Brain microvascular endothelial cell (primary cell): ENCODE data around the gene RALGPS1.

ENCODE experiments used
- DNase-seq: peaks from one replicate; pipeline ENCODE4 v3.0.0-alpha.2; 2020
- H3K27ac ChIP-seq: fragments of 250-450 bp; sonication (Bioruptor Pico); 2 replicates; pipeline ENCODE4 v1.5.1; 2020; ENCODE audit warnings: mild to moderate bottlenecking, moderate library complexity
- H3K27me3 ChIP-seq: fragments of 250-450 bp; sonication (Bioruptor Pico); replicated peaks from 2 replicates; pipeline ENCODE4 v1.5.1; 2020; ENCODE audit warnings: mild to moderate bottlenecking
- H3K36me3 ChIP-seq: fragments of 250-450 bp; sonication (Bioruptor Pico); replicated peaks from 2 replicates; pipeline ENCODE4 v1.5.1; 2020; ENCODE audit warnings: mild to moderate bottlenecking
- H3K4me3 ChIP-seq: 2 replicates; pipeline ENCODE4 v1.5.1; 2011; ENCODE audit warnings: low read depth, mild to moderate bottlenecking, control low read depth, low read length, moderate library complexity
- CTCF ChIP-seq: IDR thresholded peaks from 2 replicates; pipeline ENCODE4 v1.5.1; 2011; ENCODE audit warnings: low read depth, mild to moderate bottlenecking, moderate library complexity, low read length, control low read depth, inconsistent platforms; ENCODE audit errors: missing control alignments
- in situ Hi-C: cut with HindIII; loops from 2 replicates; pipeline ENCODE4 v1.10.0; 2017; ENCODE audit warnings: low sequenced_read_pairs, low pct_ligation_motif_present

The RALGPS1 gene

GRCh38 chr9:127252410-127253318 lies 338.1 kb downstream of the RALGPS1 start:
- in situ Hi-C loops: no loop called here
- no peak for DNase-seq
- H3K36me3 ChIP-seq: no peaks in the 10 kb centered on the region
- TF ChIP-seq CTCF: no peak
- H3K27me3 ChIP-seq: no peaks in the 10 kb centered on the region
- H3K27ac ChIP-seq: no peak overlapping the region
- H3K4me3 ChIP-seq: no peak overlapping the region

- TF ChIP-seq CTCF: no peak
- no peaks in the 10 kb centered on the region for H3K27me3 ChIP-seq
- in situ Hi-C loops: no loop called here
- H3K36me3 ChIP-seq: no peaks in the 10 kb centered on the region
- no peak overlapping the region for H3K4me3 ChIP-seq
- DNase-seq: no peak
- no peak overlapping the region for H3K27ac ChIP-seq
These were observed 338.9 kb downstream of the RALGPS1 start for GRCh38 chr9:127253446-127253845.

- H3K36me3 ChIP-seq: no peaks in the 10 kb centered on the region
- no peaks in the 10 kb centered on the region for H3K27me3 ChIP-seq
- no peak for TF ChIP-seq CTCF
- H3K4me3 ChIP-seq: no peak overlapping the region
- DNase-seq: no peak
- no peak overlapping the region for H3K27ac ChIP-seq
- in situ Hi-C loops: no loop called here
These were observed 341.1 kb downstream of the RALGPS1 start for GRCh38 chr9:127255692-127256091.

GRCh38 chr9:127256324-127256723 lies 341.7 kb downstream of the RALGPS1 start:
- Histone ChIP-seq H3K4me3 (no peak overlapping the region), H3K27ac (no peak overlapping the region), H3K36me3 (no peaks in the 10 kb centered on the region), H3K27me3 (no peaks in the 10 kb centered on the region)
- TF ChIP-seq CTCF: no peak
- DNase-seq: no peak
- in situ Hi-C loops: no loop called here

- H3K4me3 ChIP-seq: no peak overlapping the region
- no peak overlapping the region for H3K27ac ChIP-seq
- H3K27me3 ChIP-seq: no peaks in the 10 kb centered on the region
- DNase-seq: no peak
- TF ChIP-seq CTCF: no peak
- no peaks in the 10 kb centered on the region for H3K36me3 ChIP-seq
- in situ Hi-C loops: no loop called here
These were observed 344.3 kb downstream of the RALGPS1 start for GRCh38 chr9:127258606-127259471.
